HEK293 (cell line): ENCODE data around the gene MEAK7.

ENCODE experiments used
- CTCF ChIA-PET: fragments of 350-600 bp; formaldehyde crosslinking; extraction: SDS; loops from one replicate; lab custom pipeline; 2021; ENCODE audit warnings: antibody characterized with exemption; lab: Yijun Ruan, JAX
- POLR2A ChIA-PET: fragments of 300-600 bp; formaldehyde crosslinking; extraction: SDS; loops from one replicate; lab custom pipeline; 2020; ENCODE audit warnings: antibody characterized with exemption, inconsistent platforms; lab: Yijun Ruan, JAX
- H3K27ac ChIP-seq: fragments of 200-500 bp; sonication (Bioruptor generic); 2 replicates; pipeline ENCODE4 v1.5.1; 2014; ENCODE audit warnings: low read depth, low read length, control low read depth, inconsistent platforms; ENCODE audit errors: extremely low read depth
- H3K36me3 ChIP-seq, 2 experiments: fragments of 200-500 bp in 1 of 2; sonication (Bioruptor generic) in 1 of 2; 1 replicate in 1 of 2; 2 replicates in 1 of 2; pipeline ENCODE4 v1.5.1; 2014 to 2017; ENCODE audit warnings: inconsistent platforms in 2 of 2, low read length in 2 of 2; ENCODE audit not compliant: control insufficient read depth in 2 of 2, insufficient read depth in 1 of 2
- H3K4me1 ChIP-seq: fragments of 200-500 bp; sonication (Bioruptor generic); 2 replicates; pipeline ENCODE4 v1.5.1; 2014; ENCODE audit warnings: mild to moderate bottlenecking, low read length, inconsistent platforms; ENCODE audit not compliant: control insufficient read depth, insufficient read depth
- H3K4me3 ChIP-seq: 2 replicates; pipeline ENCODE4 v1.5.1; 2011; ENCODE audit warnings: low read depth, mild to moderate bottlenecking, control low read depth, low read length, moderate library complexity
- H3K9me3 ChIP-seq: fragments of 200-500 bp; sonication (Bioruptor generic); 2 replicates; pipeline ENCODE4 v1.5.1; 2014; ENCODE audit warnings: low read depth, low read length, inconsistent platforms; ENCODE audit not compliant: control insufficient read depth, insufficient read depth
- GFI1B ChIP-seq: fragments of 450-650 bp; formaldehyde crosslinking; IDR thresholded peaks from 2 replicates; pipeline ENCODE4 v1.5.1; 2016; ENCODE audit warnings: missing biosample characterization, missing genetic modification characterization
- HOXA7 ChIP-seq: sonication (generic); formaldehyde crosslinking; IDR thresholded peaks from 2 replicates; pipeline ENCODE4 v1.8.1; 2022; ENCODE audit warnings: missing genetic modification reagents, borderline replicate concordance
- RBAK ChIP-seq: fragments of 450-650 bp; formaldehyde crosslinking; IDR thresholded peaks from 2 replicates; pipeline ENCODE4 v1.5.1; 2016; ENCODE audit warnings: missing biosample characterization, missing genetic modification characterization
- REPIN1 ChIP-seq: fragments of 450-650 bp; formaldehyde crosslinking; IDR thresholded peaks from 2 replicates; pipeline ENCODE4 v1.5.1; 2017; ENCODE audit warnings: missing biosample characterization, missing genetic modification characterization, low read depth
- SALL2 ChIP-seq: fragments of 450-650 bp; formaldehyde crosslinking; IDR thresholded peaks from 2 replicates; pipeline ENCODE4 v1.5.0; 2017; ENCODE audit warnings: missing biosample characterization, mild to moderate bottlenecking, missing genetic modification characterization, borderline replicate concordance
- ZBTB17 ChIP-seq: fragments of 450-650 bp; formaldehyde crosslinking; IDR thresholded peaks from 2 replicates; pipeline ENCODE4 v1.5.1; 2016; ENCODE audit warnings: missing biosample characterization, missing genetic modification characterization
- ZNF114 ChIP-seq: fragments of 450-650 bp; formaldehyde crosslinking; IDR thresholded peaks from 2 replicates; pipeline ENCODE4 v1.5.0; 2017; ENCODE audit warnings: missing biosample characterization, missing genetic modification characterization
- ZNF157 ChIP-seq: fragments of 450-650 bp; formaldehyde crosslinking; IDR thresholded peaks from 2 replicates; pipeline ENCODE4 v1.5.1; 2016; ENCODE audit warnings: missing biosample characterization, missing genetic modification characterization
- ZNF223 ChIP-seq: fragments of 450-650 bp; formaldehyde crosslinking; IDR thresholded peaks from 2 replicates; pipeline ENCODE4 v1.5.1; 2016; ENCODE audit warnings: missing biosample characterization, missing genetic modification characterization
- ZNF239 ChIP-seq: fragments of 450-650 bp; formaldehyde crosslinking; IDR thresholded peaks from 2 replicates; pipeline ENCODE4 v1.5.1; 2016; ENCODE audit warnings: missing biosample characterization, missing genetic modification characterization
- ZNF24 ChIP-seq: fragments of 450-650 bp; formaldehyde crosslinking; IDR thresholded peaks from 2 replicates; pipeline ENCODE4 v1.5.1; 2016; ENCODE audit warnings: missing biosample characterization, missing genetic modification characterization
- ZNF266 ChIP-seq: fragments of 450-650 bp; formaldehyde crosslinking; IDR thresholded peaks from 2 replicates; pipeline ENCODE4 v1.5.1; 2016; ENCODE audit warnings: missing biosample characterization, missing genetic modification characterization, low read depth
- ZNF335 ChIP-seq: fragments of 450-650 bp; formaldehyde crosslinking; conservative IDR thresholded peaks from 2 replicates; pipeline ENCODE4 v1.5.1; 2016; ENCODE audit warnings: missing biosample characterization, missing genetic modification characterization
- ZNF391 ChIP-seq: fragments of 450-650 bp; formaldehyde crosslinking; IDR thresholded peaks from 2 replicates; pipeline ENCODE4 v1.5.1; 2016; ENCODE audit warnings: low read depth, missing biosample characterization, missing genetic modification characterization, borderline replicate concordance
- ZNF423 ChIP-seq: fragments of 450-650 bp; formaldehyde crosslinking; IDR thresholded peaks from 2 replicates; pipeline ENCODE4 v1.5.1; 2016; ENCODE audit warnings: missing biosample characterization, missing genetic modification characterization
- ZNF426 ChIP-seq: fragments of 450-650 bp; formaldehyde crosslinking; IDR thresholded peaks from 2 replicates; pipeline ENCODE4 v1.5.1; 2017; ENCODE audit warnings: missing biosample characterization, missing genetic modification characterization, mild to moderate bottlenecking, inconsistent platforms, moderate library complexity
- ZNF529 ChIP-seq: fragments of 450-650 bp; formaldehyde crosslinking; IDR thresholded peaks from 2 replicates; pipeline ENCODE4 v1.5.1; 2017; ENCODE audit warnings: missing genetic modification characterization, missing biosample characterization; ENCODE audit not compliant: insufficient replicate concordance
- ZNF530 ChIP-seq: fragments of 450-650 bp; formaldehyde crosslinking; IDR thresholded peaks from 2 replicates; pipeline ENCODE4 v1.5.1; 2016; ENCODE audit warnings: low read depth, missing biosample characterization, missing genetic modification characterization
- ZNF544 ChIP-seq: fragments of 450-650 bp; formaldehyde crosslinking; IDR thresholded peaks from 2 replicates; pipeline ENCODE4 v1.5.0; 2017; ENCODE audit warnings: missing biosample characterization, missing genetic modification characterization
- ZNF558 ChIP-seq: fragments of 450-650 bp; formaldehyde crosslinking; IDR thresholded peaks from 2 replicates; pipeline ENCODE4 v1.5.1; 2016; ENCODE audit warnings: missing biosample characterization, missing genetic modification characterization
- ZNF610 ChIP-seq: fragments of 450-650 bp; formaldehyde crosslinking; IDR thresholded peaks from 2 replicates; pipeline ENCODE4 v1.5.1; 2016; ENCODE audit warnings: missing biosample characterization, missing genetic modification characterization, borderline replicate concordance
- ZNF664 ChIP-seq: fragments of 450-650 bp; formaldehyde crosslinking; IDR thresholded peaks from 2 replicates; pipeline ENCODE4 v1.5.1; 2016; ENCODE audit warnings: missing biosample characterization, missing genetic modification characterization
- ZNF791 ChIP-seq: fragments of 450-650 bp; formaldehyde crosslinking; IDR thresholded peaks from 2 replicates; pipeline ENCODE4 v1.5.1; 2016; ENCODE audit warnings: missing biosample characterization, missing genetic modification characterization
- ZNF830 ChIP-seq: fragments of 450-650 bp; IDR thresholded peaks from 2 replicates; pipeline ENCODE4 v1.5.0; 2018; ENCODE audit warnings: missing biosample characterization, missing genetic modification characterization, low read depth, mild to moderate bottlenecking, moderate library complexity
- TF ChIP-seq, protein P1 (sequence below): fragments of 450-650 bp; formaldehyde crosslinking; IDR thresholded peaks from 2 replicates; pipeline ENCODE4 v1.5.1; 2016; ENCODE audit warnings: missing biosample characterization, missing genetic modification characterization, low read depth
- TF ChIP-seq, protein P2 (sequence below): fragments of 450-650 bp; formaldehyde crosslinking; IDR thresholded peaks from 2 replicates; pipeline ENCODE4 v1.5.1; 2017; ENCODE audit warnings: missing biosample characterization, missing genetic modification characterization
- TF ChIP-seq, protein P3 (sequence below): fragments of 450-650 bp; formaldehyde crosslinking; IDR thresholded peaks from 2 replicates; pipeline ENCODE4 v1.5.1; 2016; ENCODE audit warnings: missing biosample characterization, missing genetic modification characterization
- TF ChIP-seq, protein P4 (sequence below): fragments of 450-650 bp; formaldehyde crosslinking; IDR thresholded peaks from 2 replicates; pipeline ENCODE4 v1.5.1; 2016; ENCODE audit warnings: missing biosample characterization, missing genetic modification characterization, borderline replicate concordance
- TF ChIP-seq, protein P5 (sequence below): fragments of 450-650 bp; formaldehyde crosslinking; IDR thresholded peaks from 2 replicates; pipeline ENCODE4; 2016; ENCODE audit warnings: missing biosample characterization, missing genetic modification characterization

Gene MEAK7

DNA sequence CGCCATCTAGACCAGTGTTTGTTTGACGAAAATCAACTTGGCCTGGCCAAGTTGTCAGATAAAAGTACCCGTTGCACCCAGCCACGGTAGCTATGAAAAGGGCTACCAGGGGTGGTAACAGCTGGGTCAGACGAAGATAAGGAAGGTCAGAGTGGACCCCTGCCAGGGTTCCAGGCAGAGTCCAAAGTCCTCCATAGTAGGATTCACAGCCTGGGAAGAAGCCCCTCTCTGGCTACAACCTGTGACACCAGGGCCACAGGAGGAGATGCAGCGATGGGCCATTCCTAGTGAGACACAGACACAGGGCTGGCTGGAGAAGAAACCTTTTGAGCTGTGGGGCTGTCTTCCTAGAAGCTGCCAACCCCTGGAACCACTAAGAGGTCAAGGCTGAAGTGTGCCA lies 39.3 kb downstream of the MEAK7 start:
- Histone ChIP-seq H3K27ac (no peak overlapping the region), H3K4me1 (no peaks in the 10 kb centered on the region), H3K36me3 (peaks cover 0 to 16% of the 10 kb centered on the region in 2 experiments; a peak in 1 of 3 replicates), H3K4me3 (no peak overlapping the region), H3K9me3 (no peaks in the 10 kb centered on the region)
- TF ChIP-seq, protein P1, sequence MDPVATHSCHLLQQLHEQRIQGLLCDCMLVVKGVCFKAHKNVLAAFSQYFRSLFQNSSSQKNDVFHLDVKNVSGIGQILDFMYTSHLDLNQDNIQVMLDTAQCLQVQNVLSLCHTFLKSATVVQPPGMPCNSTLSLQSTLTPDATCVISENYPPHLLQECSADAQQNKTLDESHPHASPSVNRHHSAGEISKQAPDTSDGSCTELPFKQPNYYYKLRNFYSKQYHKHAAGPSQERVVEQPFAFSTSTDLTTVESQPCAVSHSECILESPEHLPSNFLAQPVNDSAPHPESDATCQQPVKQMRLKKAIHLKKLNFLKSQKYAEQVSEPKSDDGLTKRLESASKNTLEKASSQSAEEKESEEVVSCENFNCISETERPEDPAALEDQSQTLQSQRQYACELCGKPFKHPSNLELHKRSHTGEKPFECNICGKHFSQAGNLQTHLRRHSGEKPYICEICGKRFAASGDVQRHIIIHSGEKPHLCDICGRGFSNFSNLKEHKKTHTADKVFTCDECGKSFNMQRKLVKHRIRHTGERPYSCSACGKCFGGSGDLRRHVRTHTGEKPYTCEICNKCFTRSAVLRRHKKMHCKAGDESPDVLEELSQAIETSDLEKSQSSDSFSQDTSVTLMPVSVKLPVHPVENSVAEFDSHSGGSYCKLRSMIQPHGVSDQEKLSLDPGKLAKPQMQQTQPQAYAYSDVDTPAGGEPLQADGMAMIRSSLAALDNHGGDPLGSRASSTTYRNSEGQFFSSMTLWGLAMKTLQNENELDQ (tag by site-specific recombination): no peak
- TF ChIP-seq ZNF830 (tag by site-specific recombination) (no peak), RBAK (tag by site-specific recombination) (no peak), ZNF157 (no peak), ZNF610 (tag by site-specific recombination) (no peak), ZBTB17 (tag by site-specific recombination) (no peak), ZNF558 (no peak), ZNF529 (no peak), ZNF335 (tag by site-specific recombination) (no peak), ZNF791 (tag by site-specific recombination) (no peak), ZNF426 (no peak), SALL2 (no peak)
- TF ChIP-seq, protein P2, sequence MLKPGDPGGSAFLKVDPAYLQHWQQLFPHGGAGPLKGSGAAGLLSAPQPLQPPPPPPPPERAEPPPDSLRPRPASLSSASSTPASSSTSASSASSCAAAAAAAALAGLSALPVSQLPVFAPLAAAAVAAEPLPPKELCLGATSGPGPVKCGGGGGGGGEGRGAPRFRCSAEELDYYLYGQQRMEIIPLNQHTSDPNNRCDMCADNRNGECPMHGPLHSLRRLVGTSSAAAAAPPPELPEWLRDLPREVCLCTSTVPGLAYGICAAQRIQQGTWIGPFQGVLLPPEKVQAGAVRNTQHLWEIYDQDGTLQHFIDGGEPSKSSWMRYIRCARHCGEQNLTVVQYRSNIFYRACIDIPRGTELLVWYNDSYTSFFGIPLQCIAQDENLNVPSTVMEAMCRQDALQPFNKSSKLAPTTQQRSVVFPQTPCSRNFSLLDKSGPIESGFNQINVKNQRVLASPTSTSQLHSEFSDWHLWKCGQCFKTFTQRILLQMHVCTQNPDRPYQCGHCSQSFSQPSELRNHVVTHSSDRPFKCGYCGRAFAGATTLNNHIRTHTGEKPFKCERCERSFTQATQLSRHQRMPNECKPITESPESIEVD (tag by site-specific recombination): no peak
- TF ChIP-seq, protein P3, sequence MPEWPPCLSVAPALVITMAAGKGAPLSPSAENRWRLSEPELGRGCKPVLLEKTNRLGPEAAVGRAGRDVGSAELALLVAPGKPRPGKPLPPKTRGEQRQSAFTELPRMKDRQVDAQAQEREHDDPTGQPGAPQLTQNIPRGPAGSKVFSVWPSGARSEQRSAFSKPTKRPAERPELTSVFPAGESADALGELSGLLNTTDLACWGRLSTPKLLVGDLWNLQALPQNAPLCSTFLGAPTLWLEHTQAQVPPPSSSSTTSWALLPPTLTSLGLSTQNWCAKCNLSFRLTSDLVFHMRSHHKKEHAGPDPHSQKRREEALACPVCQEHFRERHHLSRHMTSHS: no peak
- CTCF ChIA-PET: interaction anchor here (0.6 kb wide), 3 partner anchors 159 to 622 kb away, joined by 3 read pairs; no protein-coding TSS in a partner anchor
- POLR2A ChIA-PET: no interaction called here

DNA sequence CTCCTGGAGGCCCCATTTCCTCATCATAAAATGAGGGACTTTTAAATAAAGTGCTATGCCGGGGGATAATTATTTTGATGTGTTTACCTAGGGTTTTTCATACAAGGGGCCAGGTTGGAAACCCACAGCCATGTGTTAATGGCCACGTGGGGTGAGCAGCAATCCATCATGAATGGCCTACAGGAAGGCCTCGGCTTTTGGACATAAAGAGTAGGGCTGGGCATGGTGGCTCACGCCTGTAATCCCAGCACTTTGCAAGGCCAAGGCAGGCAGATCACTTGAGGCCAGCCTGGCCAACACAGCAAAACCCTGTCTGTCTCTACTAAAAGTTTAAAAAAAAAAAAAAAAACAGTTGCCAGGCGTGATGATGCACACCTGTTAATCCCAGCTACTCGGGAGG lies 40.3 kb downstream of the MEAK7 start:
- POLR2A ChIA-PET: no interaction called here
- Histone ChIP-seq H3K9me3 (no peaks in the 10 kb centered on the region), H3K4me1 (no peaks in the 10 kb centered on the region), H3K27ac (no peak overlapping the region), H3K4me3 (no peak overlapping the region), H3K36me3 (peaks cover 0 to 16% of the 10 kb centered on the region in 2 experiments; a peak in 1 of 3 replicates)
- TF ChIP-seq ZNF223 (tag by site-specific recombination) (no peak), ZNF530 (tag by site-specific recombination) (no peak), ZNF610 (tag by site-specific recombination) (no peak), ZNF114 (tag by site-specific recombination) (no peak), ZNF239 (tag by site-specific recombination) (no peak), ZNF266 (tag by site-specific recombination) (no peak), ZNF423 (no peak), GFI1B (tag by site-specific recombination) (no peak), ZNF24 (tag by site-specific recombination) (no peak), HOXA7 (CRISPR knock-in tag) (no peak), ZNF544 (tag by site-specific recombination) (no peak), REPIN1 (tag by site-specific recombination) (no peak), ZNF664 (tag by site-specific recombination) (no peak), ZNF391 (tag by site-specific recombination) (no peak)
- TF ChIP-seq, protein P4, sequence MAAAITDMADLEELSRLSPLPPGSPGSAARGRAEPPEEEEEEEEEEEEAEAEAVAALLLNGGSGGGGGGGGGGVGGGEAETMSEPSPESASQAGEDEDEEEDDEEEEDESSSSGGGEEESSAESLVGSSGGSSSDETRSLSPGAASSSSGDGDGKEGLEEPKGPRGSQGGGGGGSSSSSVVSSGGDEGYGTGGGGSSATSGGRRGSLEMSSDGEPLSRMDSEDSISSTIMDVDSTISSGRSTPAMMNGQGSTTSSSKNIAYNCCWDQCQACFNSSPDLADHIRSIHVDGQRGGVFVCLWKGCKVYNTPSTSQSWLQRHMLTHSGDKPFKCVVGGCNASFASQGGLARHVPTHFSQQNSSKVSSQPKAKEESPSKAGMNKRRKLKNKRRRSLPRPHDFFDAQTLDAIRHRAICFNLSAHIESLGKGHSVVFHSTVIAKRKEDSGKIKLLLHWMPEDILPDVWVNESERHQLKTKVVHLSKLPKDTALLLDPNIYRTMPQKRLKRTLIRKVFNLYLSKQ (tag by site-specific recombination): no peak
- TF ChIP-seq, protein P5, sequence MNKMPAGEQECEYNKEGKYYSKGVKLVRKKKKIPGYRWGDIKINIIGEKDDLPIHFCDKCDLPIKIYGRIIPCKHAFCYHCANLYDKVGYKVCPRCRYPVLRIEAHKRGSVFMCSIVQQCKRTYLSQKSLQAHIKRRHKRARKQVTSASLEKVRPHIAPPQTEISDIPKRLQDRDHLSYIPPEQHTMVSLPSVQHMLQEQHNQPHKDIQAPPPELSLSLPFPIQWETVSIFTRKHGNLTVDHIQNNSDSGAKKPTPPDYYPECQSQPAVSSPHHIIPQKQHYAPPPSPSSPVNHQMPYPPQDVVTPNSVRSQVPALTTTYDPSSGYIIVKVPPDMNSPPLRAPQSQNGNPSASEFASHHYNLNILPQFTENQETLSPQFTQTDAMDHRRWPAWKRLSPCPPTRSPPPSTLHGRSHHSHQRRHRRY (tag by site-specific recombination): no peak
- CTCF ChIA-PET: no interaction called here
